Measurements from ENCODE around the gene TMC5.
"Not testable (repeated sequence)": the region's sequence is repeated elsewhere in the genome, so short reads cannot be mapped to it uniquely, and the experiment has no call there.

The TMC5 gene

DNA sequence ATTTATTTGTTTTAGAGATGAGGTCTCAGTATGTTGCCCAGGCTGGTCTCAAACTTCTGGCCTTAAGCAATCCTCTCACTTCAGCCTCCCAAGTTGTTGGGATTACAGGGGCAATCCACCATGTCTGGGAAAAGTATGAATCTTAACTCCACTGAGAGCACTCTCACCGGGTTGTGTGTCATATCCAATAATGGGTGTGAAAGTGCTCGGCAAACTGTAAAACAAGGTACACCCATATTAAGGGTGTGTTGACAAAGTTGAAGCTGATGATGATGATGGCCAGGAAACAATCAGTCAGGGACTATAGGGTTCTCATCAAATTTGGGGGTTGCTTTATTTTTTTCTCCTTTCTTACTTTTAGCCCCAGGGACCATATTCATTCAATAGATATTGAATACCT, 25.3 kb upstream of the TMC5 start:
- no peak for DNase-seq (ENCODE audit: low read depth)
- no peak overlapping the region for H3K4me3 ChIP-seq (ENCODE audit: low read depth, low read length)
- TF ChIP-seq, protein P1, sequence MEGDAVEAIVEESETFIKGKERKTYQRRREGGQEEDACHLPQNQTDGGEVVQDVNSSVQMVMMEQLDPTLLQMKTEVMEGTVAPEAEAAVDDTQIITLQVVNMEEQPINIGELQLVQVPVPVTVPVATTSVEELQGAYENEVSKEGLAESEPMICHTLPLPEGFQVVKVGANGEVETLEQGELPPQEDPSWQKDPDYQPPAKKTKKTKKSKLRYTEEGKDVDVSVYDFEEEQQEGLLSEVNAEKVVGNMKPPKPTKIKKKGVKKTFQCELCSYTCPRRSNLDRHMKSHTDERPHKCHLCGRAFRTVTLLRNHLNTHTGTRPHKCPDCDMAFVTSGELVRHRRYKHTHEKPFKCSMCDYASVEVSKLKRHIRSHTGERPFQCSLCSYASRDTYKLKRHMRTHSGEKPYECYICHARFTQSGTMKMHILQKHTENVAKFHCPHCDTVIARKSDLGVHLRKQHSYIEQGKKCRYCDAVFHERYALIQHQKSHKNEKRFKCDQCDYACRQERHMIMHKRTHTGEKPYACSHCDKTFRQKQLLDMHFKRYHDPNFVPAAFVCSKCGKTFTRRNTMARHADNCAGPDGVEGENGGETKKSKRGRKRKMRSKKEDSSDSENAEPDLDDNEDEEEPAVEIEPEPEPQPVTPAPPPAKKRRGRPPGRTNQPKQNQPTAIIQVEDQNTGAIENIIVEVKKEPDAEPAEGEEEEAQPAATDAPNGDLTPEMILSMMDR (IDR thresholded peaks at IDR 0.05; ENCODE audit: control insufficient read depth, extremely low read depth, insufficient read depth) = no peak

DNA sequence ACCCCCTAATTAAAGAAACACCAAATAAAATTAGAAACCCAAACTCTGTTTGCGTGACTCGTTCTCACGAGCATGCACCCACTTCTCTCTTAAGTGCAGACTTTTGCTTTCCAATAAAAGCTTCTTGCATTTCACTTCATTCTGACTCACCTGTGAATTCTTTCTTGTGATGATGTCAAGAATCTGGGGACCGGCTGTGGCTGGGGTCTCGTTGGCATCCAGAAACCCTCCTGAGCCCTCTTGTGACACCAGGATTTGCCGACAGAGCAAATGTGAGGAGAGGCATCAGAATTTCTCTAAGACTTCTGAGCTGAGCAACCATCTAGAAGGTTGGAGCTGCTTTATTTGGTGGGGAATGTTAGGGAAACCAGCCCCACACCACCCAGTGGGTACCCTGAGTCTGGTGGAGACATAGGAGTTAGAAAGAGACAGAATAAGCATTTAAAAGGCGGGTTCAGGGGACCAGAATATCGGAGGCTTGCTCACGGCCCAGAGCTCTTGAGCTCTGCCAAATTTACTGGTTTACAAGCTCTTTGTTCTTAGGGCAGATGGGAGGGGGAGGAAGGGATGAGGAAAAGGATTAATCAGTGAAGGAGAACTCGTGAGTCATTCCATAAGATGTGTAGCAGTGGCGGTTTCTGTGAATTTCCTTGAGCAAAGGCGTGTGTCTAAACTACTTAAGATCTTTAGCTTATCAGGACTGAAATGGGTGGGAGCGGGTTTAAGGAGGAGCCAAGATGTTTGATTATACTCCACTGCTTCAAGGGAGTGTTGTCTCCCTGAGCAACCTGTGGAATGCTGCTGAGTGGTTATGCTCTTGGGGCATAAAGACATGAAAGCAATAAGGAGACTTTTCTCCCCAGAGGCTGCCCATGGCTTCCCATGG, 24.2 kb upstream of the TMC5 start:
- no peak overlapping the region for H3K4me3 ChIP-seq (ENCODE audit: low read depth, low read length)
- TF ChIP-seq, protein P1 (IDR thresholded peaks at IDR 0.05; ENCODE audit: control insufficient read depth, extremely low read depth, insufficient read depth) = no peak
- peak; percentile 61 for DNase-seq (ENCODE audit: low read depth)

DNA sequence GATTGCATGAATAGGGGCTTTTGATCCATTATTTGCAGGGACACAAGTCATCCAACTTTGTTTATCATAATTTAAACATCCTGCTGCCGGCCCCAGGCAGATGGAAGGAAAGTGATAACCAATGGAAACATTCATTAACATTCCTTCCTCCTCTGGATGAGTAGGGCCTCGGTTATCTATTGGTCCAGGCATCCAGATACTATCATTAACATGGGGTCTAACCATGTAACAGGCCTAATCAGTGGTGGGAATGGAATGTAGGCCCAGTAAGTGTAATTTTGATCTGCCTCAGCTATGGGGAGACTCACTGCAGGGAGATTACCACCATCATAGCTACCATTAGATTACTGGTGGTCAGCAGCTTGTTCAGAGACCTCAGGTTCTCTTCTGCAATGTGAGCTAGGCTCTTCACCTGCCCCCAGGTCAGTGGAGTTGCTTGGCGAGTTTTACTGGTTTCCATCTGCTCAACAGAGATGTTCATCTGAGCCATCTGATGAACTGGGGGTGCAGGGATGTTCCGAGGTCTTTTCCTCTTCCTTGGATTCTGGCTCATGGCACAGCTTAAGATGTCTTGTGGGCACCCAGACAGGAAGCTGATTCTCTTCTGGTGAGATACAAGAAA, 21.9 kb upstream of the TMC5 start:
- DNase-seq (ENCODE audit: low read depth) = not testable (repeated sequence)
- H3K4me3 ChIP-seq (ENCODE audit: low read depth, low read length) = peak overlapping the region; percentile 10; the same call in 1 of the 2 replicates

DNA sequence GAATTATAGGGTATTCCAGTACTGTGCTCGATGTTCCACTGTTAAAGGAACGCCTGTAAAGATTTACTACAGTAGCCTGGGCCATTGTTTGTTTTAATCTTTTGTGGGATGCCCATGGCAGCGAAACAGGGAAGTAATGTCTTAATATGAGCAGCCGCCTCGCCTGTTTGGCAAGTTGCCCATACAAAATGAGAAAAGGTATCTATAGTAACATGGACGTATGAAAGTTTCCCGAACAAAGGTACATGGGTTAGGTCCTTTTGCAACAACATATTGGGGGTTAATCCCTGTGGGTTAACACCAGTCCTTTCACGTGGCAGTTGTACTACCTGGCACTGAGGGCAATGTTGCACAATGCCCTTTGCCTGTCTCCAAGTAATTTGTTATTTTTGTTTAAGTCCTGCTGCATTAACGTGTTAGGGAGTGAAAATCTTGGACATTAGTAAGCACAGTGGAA, 21.1 kb upstream of the TMC5 start:
- no peak overlapping the region for H3K4me3 ChIP-seq (ENCODE audit: low read depth, low read length)
- DNase-seq (ENCODE audit: low read depth) = peak; percentile 90
- TF ChIP-seq, protein P1 (IDR thresholded peaks at IDR 0.05; ENCODE audit: control insufficient read depth, extremely low read depth, insufficient read depth) = no peak

DNA sequence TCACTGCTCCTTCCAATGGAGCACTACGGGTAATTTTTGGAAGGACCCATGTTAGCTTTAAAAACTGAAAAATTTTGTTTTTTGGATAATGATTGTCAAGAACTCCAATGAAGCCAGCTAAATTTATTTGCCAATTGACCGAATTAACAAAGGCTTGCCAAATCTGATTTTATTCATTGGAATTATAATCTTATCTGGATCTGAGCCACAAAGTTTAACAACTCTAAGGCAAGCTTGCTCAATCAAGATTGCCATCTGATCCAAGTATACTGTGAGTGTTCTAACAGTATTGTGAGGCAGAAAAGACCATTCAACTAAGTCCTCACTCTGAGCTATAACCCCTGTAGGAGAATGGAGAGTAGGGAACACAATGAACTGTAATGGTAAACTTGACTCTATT, 20.3 kb upstream of the TMC5 start:
- H3K4me3 ChIP-seq (ENCODE audit: low read depth, low read length); DNase-seq (ENCODE audit: low read depth): not testable (repeated sequence)

DNA sequence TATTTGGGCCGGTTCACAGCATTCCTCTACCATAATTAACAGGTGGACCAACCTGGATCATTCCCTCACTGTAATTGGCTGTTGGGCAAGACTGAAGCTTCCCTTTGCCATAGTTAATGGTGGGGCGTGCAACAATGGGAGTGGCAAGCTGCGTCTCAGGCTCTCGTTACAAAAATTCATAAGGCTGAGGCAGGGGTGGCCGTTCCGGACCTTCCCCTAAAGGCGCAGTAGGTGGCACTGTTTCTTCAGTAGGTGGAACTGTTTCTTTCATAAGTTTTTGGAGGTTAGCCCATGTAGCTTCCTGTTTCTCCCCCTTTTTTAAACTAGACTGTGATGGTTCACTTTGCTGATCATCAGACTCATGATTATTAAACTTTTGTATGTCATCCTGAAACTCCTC, 17.0 kb upstream of the TMC5 start:
- no peak for DNase-seq (ENCODE audit: low read depth)
- TF ChIP-seq, protein P1 (IDR thresholded peaks at IDR 0.05; ENCODE audit: control insufficient read depth, extremely low read depth, insufficient read depth) = peak; percentile 35
- H3K4me3 ChIP-seq (ENCODE audit: low read depth, low read length) = no peak overlapping the region

DNA sequence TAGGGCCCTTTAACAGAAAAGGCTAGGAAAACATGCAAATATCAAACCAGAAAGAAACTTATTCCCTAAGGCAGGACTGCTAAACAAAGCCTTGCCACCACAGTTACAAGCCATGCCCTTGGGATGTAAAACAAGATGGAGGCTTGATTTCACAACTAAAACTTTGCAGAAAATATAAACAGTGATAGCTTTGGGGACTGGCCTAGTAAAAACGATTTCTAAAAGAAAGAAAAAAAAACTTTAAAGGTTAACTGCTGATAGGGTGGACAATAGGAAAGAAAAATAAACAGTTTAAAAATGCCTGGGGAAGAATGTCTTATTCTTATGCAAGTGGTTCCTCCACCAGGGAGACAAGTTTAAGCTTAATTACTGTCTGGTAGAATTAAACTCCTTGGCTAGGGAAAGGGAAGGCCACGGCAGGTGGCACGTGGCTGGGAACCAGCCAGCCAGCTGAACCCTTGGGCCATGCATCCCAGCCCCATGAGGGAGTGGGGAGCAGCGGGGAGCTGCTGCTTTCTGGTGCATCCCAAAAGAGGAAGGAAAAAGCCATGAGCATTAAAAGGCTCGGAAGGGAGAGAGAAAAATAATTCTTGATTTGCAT, 10.7 kb upstream of the TMC5 start:
- no peak overlapping the region for H3K4me3 ChIP-seq (ENCODE audit: low read depth, low read length)
- TF ChIP-seq, protein P1 (IDR thresholded peaks at IDR 0.05; ENCODE audit: control insufficient read depth, extremely low read depth, insufficient read depth) = no peak
- DNase-seq (ENCODE audit: low read depth) = no peak
